ENCODE measurements around the gene LAMC2.
"Not testable (repeated sequence)": the region's sequence is repeated elsewhere in the genome, so short reads cannot be mapped to it uniquely, and the experiment has no call there.

The LAMC2 gene

DNA sequence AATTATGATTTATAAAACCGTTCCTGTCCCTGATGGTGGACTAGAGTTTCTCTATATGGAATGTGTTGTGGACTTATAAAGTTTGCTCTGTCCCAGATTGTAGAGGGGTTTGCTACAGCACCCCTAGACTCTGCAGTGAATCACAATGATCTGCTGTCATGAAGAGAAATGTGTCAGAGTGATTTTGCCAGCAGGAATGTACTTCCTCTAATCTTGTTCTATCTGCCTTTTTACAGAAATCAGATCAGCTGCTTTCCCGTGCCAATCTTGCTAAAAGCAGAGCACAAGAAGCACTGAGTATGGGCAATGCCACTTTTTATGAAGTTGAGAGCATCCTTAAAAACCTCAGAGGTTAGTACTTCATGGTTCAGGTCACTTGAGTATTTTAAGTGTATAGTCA is 52.0 kb downstream of the LAMC2 start:
- DNase-seq (ENCODE audit: low spot score), result no peak

DNA sequence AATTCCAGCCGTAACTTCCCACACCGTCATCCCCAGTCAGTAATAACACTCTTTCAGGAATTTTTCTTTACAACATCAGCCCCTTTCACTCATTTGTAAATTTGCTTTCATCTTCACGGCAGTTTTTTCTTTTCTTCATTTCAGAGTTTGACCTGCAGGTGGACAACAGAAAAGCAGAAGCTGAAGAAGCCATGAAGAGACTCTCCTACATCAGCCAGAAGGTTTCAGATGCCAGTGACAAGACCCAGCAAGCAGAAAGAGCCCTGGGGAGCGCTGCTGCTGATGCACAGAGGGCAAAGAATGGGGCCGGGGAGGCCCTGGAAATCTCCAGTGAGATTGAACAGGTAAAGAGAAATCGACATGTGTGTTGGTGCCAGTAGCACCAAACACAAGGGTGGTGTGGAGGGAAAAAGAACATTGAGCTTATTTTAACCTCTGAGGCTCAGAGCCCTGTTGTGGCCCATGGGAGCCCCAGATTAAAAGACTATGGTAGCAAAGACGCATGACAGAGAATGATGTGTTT is 53.2 kb downstream of the LAMC2 start:
- DNase-seq (ENCODE audit: low spot score), result no peak

DNA sequence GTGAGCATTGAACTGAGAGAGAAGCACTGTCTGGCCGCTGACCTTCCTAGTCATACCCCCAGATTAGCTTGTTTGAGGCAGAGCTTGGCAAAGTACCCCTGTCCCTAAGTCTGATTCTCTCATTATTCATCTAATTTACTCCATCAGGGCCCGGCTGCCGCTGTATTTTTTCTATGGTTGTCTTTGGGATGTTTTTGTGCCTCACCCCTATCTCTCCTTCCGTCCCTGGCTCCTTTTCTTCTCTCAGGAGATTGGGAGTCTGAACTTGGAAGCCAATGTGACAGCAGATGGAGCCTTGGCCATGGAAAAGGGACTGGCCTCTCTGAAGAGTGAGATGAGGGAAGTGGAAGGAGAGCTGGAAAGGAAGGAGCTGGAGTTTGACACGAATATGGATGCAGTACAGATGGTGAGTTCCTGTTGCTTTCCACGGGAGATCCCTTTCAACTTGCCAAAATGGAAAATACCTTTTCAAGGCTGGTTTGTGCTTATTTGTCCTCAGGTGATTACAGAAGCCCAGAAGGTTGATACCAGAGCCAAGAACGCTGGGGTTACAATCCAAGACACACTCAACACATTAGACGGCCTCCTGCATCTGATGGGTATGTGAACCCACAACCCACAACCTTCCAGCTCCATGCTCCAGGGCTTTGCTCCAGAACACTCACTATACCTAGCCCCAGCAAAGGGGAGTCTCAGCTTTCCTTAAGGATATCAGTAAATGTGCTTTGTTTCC is 53.9 kb downstream of the LAMC2 start:
- DNase-seq (ENCODE audit: low spot score), result no peak

GRCh38 chr1:183240526-183240825 is 54.4 kb downstream of the LAMC2 start:
- DNase-seq (ENCODE audit: low spot score), result no peak

DNA sequence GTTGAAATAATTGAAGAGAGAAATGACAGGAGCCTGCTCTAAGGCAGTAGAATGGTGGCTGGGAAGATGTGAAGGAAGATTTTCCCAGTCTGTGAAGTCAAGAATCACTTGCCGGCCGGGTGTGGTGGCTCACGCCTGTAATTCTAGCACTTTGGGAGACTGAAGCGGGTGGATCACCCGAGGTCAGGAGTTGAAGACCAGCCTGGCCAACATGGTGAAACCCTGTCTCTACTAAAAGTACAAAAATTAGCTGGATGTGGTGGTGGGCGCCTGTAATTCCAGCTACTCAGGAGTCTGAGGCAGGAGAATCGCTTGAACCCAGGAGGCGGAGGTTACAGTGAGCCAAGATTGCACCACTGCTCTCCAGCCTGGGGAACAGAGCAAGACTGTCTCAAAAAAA is 54.8 kb downstream of the LAMC2 start:
- DNase-seq (ENCODE audit: low spot score), result not testable (repeated sequence)

GRCh38 chr1:183241471-183241870 is 55.4 kb downstream of the LAMC2 start:
- no peak for DNase-seq (ENCODE audit: low spot score)

DNA sequence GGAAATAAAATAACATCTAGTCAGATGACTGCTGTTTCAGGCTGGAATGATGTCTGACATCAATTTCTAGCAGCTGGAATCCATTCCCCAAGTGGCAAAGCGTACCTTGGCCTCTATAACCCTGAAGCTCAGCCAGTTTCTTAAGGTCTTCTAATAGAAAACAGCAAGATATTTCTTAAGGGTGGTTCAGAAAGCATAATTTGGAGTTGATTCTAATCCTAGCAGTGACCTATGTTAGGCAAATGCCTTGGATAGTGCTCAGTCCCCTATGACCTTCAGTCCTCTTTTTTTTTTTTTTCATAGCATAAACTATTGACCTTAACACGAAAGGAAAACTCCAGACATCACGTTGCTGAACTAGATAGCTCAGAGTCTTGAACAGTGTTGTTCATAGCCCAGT is 56.5 kb downstream of the LAMC2 start:
- no peak for DNase-seq (ENCODE audit: low spot score)

DNA sequence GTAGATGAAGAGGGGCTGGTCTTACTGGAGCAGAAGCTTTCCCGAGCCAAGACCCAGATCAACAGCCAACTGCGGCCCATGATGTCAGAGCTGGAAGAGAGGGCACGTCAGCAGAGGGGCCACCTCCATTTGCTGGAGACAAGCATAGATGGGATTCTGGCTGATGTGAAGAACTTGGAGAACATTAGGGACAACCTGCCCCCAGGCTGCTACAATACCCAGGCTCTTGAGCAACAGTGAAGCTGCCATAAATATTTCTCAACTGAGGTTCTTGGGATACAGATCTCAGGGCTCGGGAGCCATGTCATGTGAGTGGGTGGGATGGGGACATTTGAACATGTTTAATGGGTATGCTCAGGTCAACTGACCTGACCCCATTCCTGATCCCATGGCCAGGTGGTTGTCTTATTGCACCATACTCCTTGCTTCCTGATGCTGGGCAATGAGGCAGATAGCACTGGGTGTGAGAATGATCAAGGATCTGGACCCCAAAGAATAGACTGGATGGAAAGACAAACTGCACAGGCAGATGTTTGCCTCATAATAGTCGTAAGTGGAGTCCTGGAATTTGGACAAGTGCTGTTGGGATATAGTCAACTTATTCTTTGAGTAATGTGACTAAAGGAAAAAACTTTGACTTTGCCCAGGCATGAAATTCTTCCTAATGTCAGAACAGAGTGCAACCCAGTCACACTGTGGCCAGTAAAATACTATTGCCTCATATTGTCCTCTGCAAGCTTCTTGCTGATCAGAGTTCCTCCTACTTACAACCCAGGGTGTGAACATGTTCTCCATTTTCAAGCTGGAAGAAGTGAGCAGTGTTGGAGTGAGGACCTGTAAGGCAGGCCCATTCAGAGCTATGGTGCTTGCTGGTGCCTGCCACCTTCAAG is 57.3 kb downstream of the LAMC2 start:
- DNase-seq (ENCODE audit: low spot score), result no peak

DNA sequence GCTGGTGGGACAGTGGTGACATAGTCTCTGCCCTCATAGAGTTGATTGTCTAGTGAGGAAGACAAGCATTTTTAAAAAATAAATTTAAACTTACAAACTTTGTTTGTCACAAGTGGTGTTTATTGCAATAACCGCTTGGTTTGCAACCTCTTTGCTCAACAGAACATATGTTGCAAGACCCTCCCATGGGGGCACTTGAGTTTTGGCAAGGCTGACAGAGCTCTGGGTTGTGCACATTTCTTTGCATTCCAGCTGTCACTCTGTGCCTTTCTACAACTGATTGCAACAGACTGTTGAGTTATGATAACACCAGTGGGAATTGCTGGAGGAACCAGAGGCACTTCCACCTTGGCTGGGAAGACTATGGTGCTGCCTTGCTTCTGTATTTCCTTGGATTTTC is 58.4 kb downstream of the LAMC2 start:
- DNase-seq (ENCODE audit: low spot score), result no peak

- DNase-seq (ENCODE audit: low spot score), result no peak
Observed at GRCh38 chr1:183245357-183245756, 59.3 kb downstream of the LAMC2 start.

DNA sequence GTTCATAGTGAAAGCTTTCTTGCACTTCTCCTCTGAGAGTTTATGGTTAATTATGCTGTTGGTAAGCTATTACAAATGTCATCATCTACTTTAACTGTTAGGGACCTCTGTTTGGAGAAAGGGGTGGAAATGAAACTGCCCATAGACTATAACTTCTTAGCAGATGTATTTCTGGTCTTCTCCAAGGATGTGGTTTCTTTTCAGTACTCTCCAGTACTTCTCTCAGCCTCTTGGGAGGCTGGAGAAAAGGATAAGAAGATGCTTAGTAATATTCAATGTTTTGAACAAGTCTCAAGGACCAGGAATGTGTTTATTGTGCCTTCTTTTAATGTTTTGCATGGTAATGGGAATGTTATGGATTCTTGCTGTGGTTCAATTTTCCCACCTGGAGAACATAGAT is 60.4 kb downstream of the LAMC2 start:
- no peak for DNase-seq (ENCODE audit: low spot score)

DNA sequence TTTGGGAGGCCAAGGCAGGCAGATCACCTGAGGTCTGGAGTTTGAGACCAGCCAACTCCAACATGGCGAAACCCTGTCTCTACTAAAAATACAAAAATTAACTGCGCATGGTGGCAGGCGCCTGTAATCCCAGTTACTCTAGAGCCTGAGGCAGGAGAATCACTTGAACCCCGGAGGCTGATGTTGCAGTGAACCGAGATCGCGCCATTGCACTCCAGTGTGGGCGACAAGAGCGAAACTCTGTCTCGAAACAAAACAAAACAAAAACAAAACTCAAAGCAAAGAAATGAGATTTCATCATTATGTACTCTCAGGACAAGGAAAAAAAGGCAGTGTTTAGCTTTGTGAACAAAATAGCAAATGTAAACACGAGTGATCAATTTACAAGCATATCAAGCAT is 61.0 kb downstream of the LAMC2 start:
- no peak for DNase-seq (ENCODE audit: low spot score)

DNA sequence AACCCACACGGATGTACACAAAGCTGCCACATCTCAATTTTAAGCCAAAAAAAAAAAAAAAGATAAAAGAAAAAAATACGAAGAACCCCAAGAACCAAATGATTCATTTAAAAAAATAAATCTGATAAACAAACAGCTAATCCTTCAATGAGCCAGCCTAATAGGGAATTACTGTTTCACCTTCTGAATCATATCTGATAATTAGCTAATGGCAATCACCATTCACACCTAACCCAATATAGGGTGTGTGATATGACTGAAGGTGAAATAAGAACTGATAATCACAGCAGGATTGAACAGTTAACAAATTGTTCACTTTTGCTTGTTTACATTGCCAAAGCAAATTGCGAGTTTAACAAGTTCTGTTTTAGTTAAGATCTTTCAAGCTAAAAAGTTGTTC is 61.4 kb downstream of the LAMC2 start:
- no peak for DNase-seq (ENCODE audit: low spot score)

DNA sequence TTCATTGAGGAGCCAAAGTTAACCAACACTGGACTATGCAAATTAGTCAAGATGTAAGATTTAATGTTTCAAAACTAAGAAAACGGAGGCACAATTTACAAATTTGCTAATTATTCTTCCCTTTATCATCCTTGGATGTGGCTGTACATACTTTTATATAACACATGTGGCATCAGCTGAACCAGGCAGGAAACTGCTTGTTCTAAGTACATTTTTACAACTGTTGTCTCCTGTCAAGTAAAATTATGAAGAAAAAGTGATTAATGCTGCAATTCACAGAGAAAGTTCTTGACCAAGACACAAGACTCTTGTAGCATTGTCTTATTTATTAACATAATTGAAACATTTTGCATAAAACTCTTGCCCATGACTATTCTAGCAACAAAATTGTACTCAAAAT is 61.9 kb downstream of the LAMC2 start:
- no peak for DNase-seq (ENCODE audit: low spot score)

GRCh38 chr1:183248989-183249691 is 63.1 kb downstream of the LAMC2 start:
- DNase-seq (ENCODE audit: low spot score), result no peak

GRCh38 chr1:183249941-183250452 is 63.9 kb downstream of the LAMC2 start:
- DNase-seq (ENCODE audit: low spot score), result no peak

DNA sequence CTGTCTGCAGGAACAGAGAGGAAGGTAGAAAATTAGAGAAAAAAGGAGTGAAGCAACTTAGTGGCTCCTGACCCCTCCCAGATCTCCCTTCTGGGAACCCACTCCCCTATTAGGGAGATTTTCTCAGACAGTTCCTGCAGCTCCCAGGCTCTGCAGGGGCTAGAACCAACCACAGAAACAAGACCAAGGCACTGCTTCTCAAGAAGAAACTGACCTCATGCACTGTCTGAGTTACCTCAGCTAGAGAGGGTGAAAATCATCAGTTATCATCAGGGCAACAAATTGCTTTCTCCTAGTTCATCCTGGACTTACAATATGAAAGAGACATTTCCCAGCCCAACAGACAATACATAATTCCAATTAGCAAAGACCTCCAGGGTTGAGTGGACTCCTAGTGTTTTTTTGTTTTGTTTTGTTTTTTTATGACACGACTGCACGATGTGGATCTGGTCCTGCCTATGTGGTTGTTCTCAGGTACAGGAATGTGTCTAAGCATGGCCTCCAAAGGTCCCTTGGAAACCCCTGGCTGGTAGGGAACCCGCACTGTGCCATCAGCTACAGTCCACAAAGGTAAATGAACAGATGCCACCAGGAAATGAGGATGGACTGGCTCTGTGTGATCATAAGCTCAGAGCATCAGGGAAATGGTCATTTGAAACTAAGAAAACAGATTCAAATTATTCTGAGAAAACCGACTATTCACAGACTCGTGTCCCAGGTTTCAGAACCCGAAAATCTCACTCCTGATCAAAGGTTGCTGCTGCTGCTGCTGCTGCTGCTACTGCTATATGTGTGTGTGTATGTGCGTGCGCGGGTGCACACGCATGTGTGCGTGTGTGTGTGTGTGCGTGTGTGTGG is 65.3 kb downstream of the LAMC2 start:
- DNase-seq (ENCODE audit: low spot score), result no peak

DNA sequence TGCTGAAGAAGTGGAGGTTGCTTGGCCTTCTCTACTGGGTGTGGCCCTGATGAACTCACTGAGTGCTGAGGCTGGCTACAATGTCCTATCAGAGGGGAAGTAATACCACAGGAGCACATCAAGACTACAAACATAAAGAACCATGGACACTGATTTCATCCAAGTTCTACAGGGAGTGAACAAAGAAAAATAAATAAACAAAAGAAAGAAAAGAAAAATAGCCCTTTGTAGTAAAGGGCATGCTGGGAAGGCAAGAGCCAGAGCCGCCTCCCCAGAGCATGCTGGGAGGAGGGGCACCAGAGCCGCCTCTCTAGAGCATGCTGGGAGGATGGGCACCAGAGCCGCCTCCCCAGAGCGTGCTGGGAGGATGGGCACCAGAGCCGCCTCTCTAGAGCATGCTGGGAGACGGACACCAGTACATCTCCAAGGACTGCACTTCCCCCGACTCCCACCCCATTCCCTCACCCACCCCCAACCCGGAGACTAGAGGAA is 65.9 kb downstream of the LAMC2 start:
- no peak for DNase-seq (ENCODE audit: low spot score)

DNA sequence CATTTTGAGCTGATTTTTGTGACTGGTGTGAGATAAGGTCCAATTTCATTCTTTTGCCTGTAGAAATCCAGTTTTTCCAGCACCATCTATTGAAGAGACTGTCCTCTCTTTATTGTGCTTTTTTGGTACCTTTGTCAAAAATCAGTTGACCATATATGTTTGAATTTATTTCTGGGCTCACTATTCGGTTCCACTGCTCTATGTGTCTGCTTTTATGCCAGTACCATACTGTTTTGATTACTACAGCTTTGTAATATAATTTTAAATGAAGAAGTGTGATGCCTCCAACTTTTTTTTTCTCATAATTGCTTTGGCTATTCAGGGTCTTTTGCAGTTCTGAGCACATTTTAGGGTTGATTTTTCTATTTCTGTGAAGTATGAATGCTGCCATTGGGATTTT is 69.0 kb downstream of the LAMC2 start:
- DNase-seq (ENCODE audit: low spot score), result no peak

- DNase-seq (ENCODE audit: low spot score), result no peak
Observed at GRCh38 chr1:183259924-183260323, 73.9 kb downstream of the LAMC2 start.

DNA sequence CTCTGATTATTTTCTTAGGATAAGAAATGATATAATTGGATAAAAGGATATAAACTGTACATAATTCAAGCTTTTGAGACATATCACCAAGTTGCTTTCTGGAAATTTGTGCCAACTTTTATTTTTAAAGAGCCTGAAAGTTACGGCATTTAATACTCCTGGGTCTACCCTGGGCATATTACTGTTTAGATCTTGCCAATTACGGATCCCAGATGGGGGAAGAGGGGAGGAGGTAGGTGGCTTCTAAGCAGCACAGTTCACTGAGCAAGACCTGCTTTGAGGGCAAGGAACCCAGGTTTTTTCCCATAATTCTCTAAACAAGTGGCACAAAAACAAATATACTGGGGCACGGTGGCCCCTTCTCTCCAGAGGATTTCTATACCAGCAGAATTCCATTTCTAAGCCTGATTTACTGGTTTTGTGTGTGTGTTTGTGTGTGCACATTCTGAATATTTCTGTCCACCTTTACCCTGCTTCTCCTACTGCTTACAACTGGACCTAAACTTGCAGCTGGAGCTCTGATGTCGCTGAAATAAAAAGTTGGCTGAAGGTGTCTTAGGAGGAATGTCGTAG is 76.7 kb downstream of the LAMC2 start:
- DNase-seq (ENCODE audit: low spot score), result no peak

Data from CD4-positive, alpha-beta T cell treated with Interleukin-2 at 100 ng/mL for 4 hours (primary cell).